CD8-positive, alpha-beta memory T cell (primary cell): ENCODE measurements around the gene PTX3. TPM values are rescaled to one million over a fixed set of nuclear protein-coding genes. Genes with fewer than 3 reads are reported as not detected.

ENCODE experiments used
- CTCF ChIA-PET: fragments of 350-600 bp; sonication (Branson Sonifier 250); formaldehyde crosslinking; loops from one replicate; lab custom pipeline; 2021; ENCODE audit warnings: antibody characterized with exemption; lab: Charles Lee
- POLR2A ChIA-PET: fragments of 350-600 bp; sonication (Branson Sonifier 250); formaldehyde crosslinking; loops from one replicate; lab custom pipeline; 2021; ENCODE audit warnings: antibody characterized with exemption; lab: Charles Lee
- DNase-seq, 5 donors: peaks; one replicate each; pipeline versions ENCODE4 v3.0.0 to v3.0.0-alpha.2; 2020 to 2022; ENCODE audit warnings: mixed read lengths in 1 of 5
- H3K27ac ChIP-seq: one replicate; pipeline ENCODE4 v1.7.0; 2013; ENCODE audit warnings: low read depth, mild to moderate bottlenecking, low read length, moderate library complexity
- H3K27me3 ChIP-seq: 2 replicates; pipeline ENCODE4 v1.7.0; 2013; ENCODE audit warnings: low read length, mild to moderate bottlenecking; ENCODE audit not compliant: insufficient read depth, poor library complexity, severe bottlenecking
- H3K36me3 ChIP-seq: 2 replicates; pipeline ENCODE4 v1.7.0; 2013; ENCODE audit warnings: mild to moderate bottlenecking, low read length, moderate library complexity; ENCODE audit not compliant: insufficient read depth
- H3K4me1 ChIP-seq: 2 replicates; pipeline ENCODE4 v1.7.0; 2013; ENCODE audit warnings: mild to moderate bottlenecking, low read length, moderate library complexity; ENCODE audit not compliant: insufficient read depth
- H3K4me3 ChIP-seq: 2 replicates; pipeline ENCODE4 v1.7.0; 2013; ENCODE audit warnings: mild to moderate bottlenecking, low read length
- H3K9me3 ChIP-seq: 2 replicates; pipeline ENCODE4 v1.7.0; 2013; ENCODE audit warnings: mild to moderate bottlenecking, low read length
- H3K27ac Mint-ChIP-seq, 8 donors: one replicate each; pipeline ENCODE4 v1.8.0; 2020 to 2021; ENCODE audit warnings: mixed read lengths in 8 of 8, mild to moderate bottlenecking in 6 of 8, inconsistent platforms in 3 of 8, moderate library complexity in 3 of 8
- H3K27me3 Mint-ChIP-seq, 2 donors: one replicate each; pipeline ENCODE4 v1.8.0; 2020 to 2021; ENCODE audit warnings: mixed read lengths in 2 of 2, mild to moderate bottlenecking in 1 of 2, moderate library complexity in 1 of 2
- H3K36me3 Mint-ChIP-seq, 3 donors: one replicate each; pipeline ENCODE4 v1.8.0; 2020 to 2021; ENCODE audit warnings: mixed read lengths in 3 of 3, inconsistent platforms in 1 of 3, mild to moderate bottlenecking in 1 of 3
- H3K4me1 Mint-ChIP-seq, 3 donors: one replicate each; pipeline ENCODE4 v1.8.0; 2020 to 2021; ENCODE audit warnings: mixed read lengths in 3 of 3, inconsistent platforms in 1 of 3, mild to moderate bottlenecking in 1 of 3
- H3K4me3 Mint-ChIP-seq, 7 donors: one replicate each; pipeline ENCODE4 v1.8.0; 2020 to 2021; ENCODE audit warnings: mixed read lengths in 7 of 7, mild to moderate bottlenecking in 6 of 7, moderate library complexity in 4 of 7, inconsistent platforms in 2 of 7
- H3K9me3 Mint-ChIP-seq, 5 donors: one replicate each; pipeline ENCODE4 v1.8.0; 2020 to 2022; ENCODE audit warnings: mixed read lengths in 5 of 5, mild to moderate bottlenecking in 3 of 5, moderate library complexity in 2 of 5, inconsistent platforms in 1 of 5
- polyA plus RNA-seq: library from polyadenylated mRNA; unstranded; fragments of 300-500 nt; fragmentation: Illumina TruSeq; gene quantifications from one replicate; pipeline ENCODE4 v1.2.3, GENCODE V29; 2021
- total RNA-seq, 2 experiments: library from RNA; stranded (reverse); gene quantifications; one replicate each; pipeline ENCODE4 v1.2.3, GENCODE V29; 2021

Gene PTX3
- total and polyA plus RNA-seq, 3 experiments from 2014 or later: 0.10 TPM; not detected in 2

- Histone ChIP-seq H3K27me3 (no peaks in the 10 kb centered on the region), H3K27ac (no peak overlapping the region), H3K4me1 (no peaks in the 10 kb centered on the region), H3K9me3 (no peaks in the 10 kb centered on the region), H3K4me3 (no peak overlapping the region), H3K36me3 (no peaks in the 10 kb centered on the region)
- Mint-ChIP-seq H3K27me3 (peaks cover 0 to 8% of the 10 kb centered on the region in 2 donors), H3K4me1 (no peaks in the 10 kb centered on the region), H3K4me3 (no peak overlapping the region), H3K9me3 (no peaks in the 10 kb centered on the region), H3K36me3 (no peaks in the 10 kb centered on the region), H3K27ac (no peak overlapping the region)
- DNase-seq: no peak
- ChIA-PET CTCF (no interaction called here), POLR2A (no interaction called here)
These were observed 30.6 kb downstream of the PTX3 start for GRCh38 chr3:157467200-157467599.

GRCh38 chr3:157469561-157470294 is 33.1 kb downstream of the PTX3 start:
- H3K27ac Mint-ChIP-seq: no peak overlapping the region
- Histone ChIP-seq H3K4me1 (no peaks in the 10 kb centered on the region), H3K36me3 (no peaks in the 10 kb centered on the region), H3K27ac (no peak overlapping the region), H3K4me3 (no peak overlapping the region), H3K9me3 (no peaks in the 10 kb centered on the region), H3K27me3 (no peaks in the 10 kb centered on the region)
- CTCF ChIA-PET: no interaction called here
- POLR2A ChIA-PET: no interaction called here
- no peaks in the 10 kb centered on the region for H3K27me3 Mint-ChIP-seq
- H3K9me3 Mint-ChIP-seq: no peaks in the 10 kb centered on the region
- no peak for DNase-seq
- no peaks in the 10 kb centered on the region for H3K4me1 Mint-ChIP-seq
- no peak overlapping the region for H3K4me3 Mint-ChIP-seq
- H3K36me3 Mint-ChIP-seq: no peaks in the 10 kb centered on the region

- no peak overlapping the region for H3K27ac ChIP-seq
- no peak overlapping the region for H3K27ac Mint-ChIP-seq
- no peak for DNase-seq
- no peaks in the 10 kb centered on the region for H3K4me1 ChIP-seq
- H3K4me3 Mint-ChIP-seq: no peak overlapping the region
- ChIA-PET CTCF (no interaction called here), POLR2A (no interaction called here)
- H3K9me3 Mint-ChIP-seq: no peaks in the 10 kb centered on the region
- H3K36me3 ChIP-seq: no peaks in the 10 kb centered on the region
- H3K27me3 ChIP-seq: no peaks in the 10 kb centered on the region
- no peaks in the 10 kb centered on the region for H3K9me3 ChIP-seq
- no peaks in the 10 kb centered on the region for H3K36me3 Mint-ChIP-seq
- H3K4me1 Mint-ChIP-seq: no peaks in the 10 kb centered on the region
- H3K4me3 ChIP-seq: no peak overlapping the region
- no peaks in the 10 kb centered on the region for H3K27me3 Mint-ChIP-seq
These were observed 34.4 kb downstream of the PTX3 start for GRCh38 chr3:157471064-157471463.

- POLR2A ChIA-PET: no interaction called here
- Histone ChIP-seq H3K36me3 (no peaks in the 10 kb centered on the region), H3K4me3 (no peak overlapping the region), H3K4me1 (no peaks in the 10 kb centered on the region), H3K27ac (no peak overlapping the region), H3K27me3 (no peaks in the 10 kb centered on the region), H3K9me3 (no peaks in the 10 kb centered on the region)
- Mint-ChIP-seq H3K4me1 (no peaks in the 10 kb centered on the region), H3K27ac (no peak overlapping the region), H3K36me3 (no peaks in the 10 kb centered on the region), H3K9me3 (peaks cover 0 to 4% (median 0%) of the 10 kb centered on the region in 5 donors), H3K27me3 (no peaks in the 10 kb centered on the region), H3K4me3 (no peak overlapping the region)
- DNase-seq: no peak
- CTCF ChIA-PET: interaction anchor here (1.5 kb wide), 1 partner anchor 8 kb away, joined by 4 read pairs; no protein-coding TSS in a partner anchor
These were observed 36.0 kb downstream of the PTX3 start for GRCh38 chr3:157472648-157473047.

- ChIA-PET POLR2A (no interaction called here), CTCF (no interaction called here)
- Mint-ChIP-seq H3K9me3 (peaks cover 0 to 6% (median 0%) of the 10 kb centered on the region in 5 donors), H3K27me3 (peaks cover 0 to 6% of the 10 kb centered on the region in 2 donors), H3K4me1 (no peaks in the 10 kb centered on the region), H3K4me3 (no peak overlapping the region), H3K27ac (no peak overlapping the region), H3K36me3 (no peaks in the 10 kb centered on the region)
- no peak for DNase-seq
- Histone ChIP-seq H3K9me3 (no peaks in the 10 kb centered on the region), H3K27me3 (no peaks in the 10 kb centered on the region), H3K4me3 (no peak overlapping the region), H3K4me1 (no peaks in the 10 kb centered on the region), H3K27ac (no peak overlapping the region), H3K36me3 (no peaks in the 10 kb centered on the region)
These were observed 39.3 kb downstream of the PTX3 start for GRCh38 chr3:157475921-157476414.

- Mint-ChIP-seq H3K9me3 (peaks cover 0 to 8% (median 6%) of the 10 kb centered on the region in 5 donors), H3K4me1 (no peaks in the 10 kb centered on the region), H3K4me3 (no peak overlapping the region), H3K27me3 (peaks cover 0 to 10% of the 10 kb centered on the region in 2 donors), H3K36me3 (no peaks in the 10 kb centered on the region), H3K27ac (no peak overlapping the region)
- DNase-seq: no peak
- H3K9me3 ChIP-seq: no peaks in the 10 kb centered on the region
- H3K27me3 ChIP-seq: no peaks in the 10 kb centered on the region
- H3K27ac ChIP-seq: no peak overlapping the region
- POLR2A ChIA-PET: no interaction called here
- no peak overlapping the region for H3K4me3 ChIP-seq
- no peaks in the 10 kb centered on the region for H3K36me3 ChIP-seq
- CTCF ChIA-PET: no interaction called here
- H3K4me1 ChIP-seq: no peaks in the 10 kb centered on the region
These were observed 40.8 kb downstream of the PTX3 start for GRCh38 chr3:157477441-157477840.

- ChIA-PET POLR2A (no interaction called here), CTCF (no interaction called here)
- no peaks in the 10 kb centered on the region for H3K4me1 Mint-ChIP-seq
- H3K9me3 ChIP-seq: no peaks in the 10 kb centered on the region
- H3K36me3 ChIP-seq: no peaks in the 10 kb centered on the region
- no peaks in the 10 kb centered on the region for H3K4me1 ChIP-seq
- no peak overlapping the region for H3K27ac Mint-ChIP-seq
- no peak for DNase-seq
- H3K4me3 ChIP-seq: no peak overlapping the region
- no peak overlapping the region for H3K27ac ChIP-seq
- peaks cover 2 to 11% (median 6%) of the 10 kb centered on the region in 5 donors for H3K9me3 Mint-ChIP-seq
- H3K4me3 Mint-ChIP-seq: no peak overlapping the region
- H3K27me3 Mint-ChIP-seq: peaks cover 2 to 28% of the 10 kb centered on the region in 2 donors
- H3K36me3 Mint-ChIP-seq: no peaks in the 10 kb centered on the region
- H3K27me3 ChIP-seq: no peaks in the 10 kb centered on the region
These were observed 43.0 kb downstream of the PTX3 start for GRCh38 chr3:157479464-157480243.

- peaks cover 5 to 19% of the 10 kb centered on the region in 2 donors for H3K27me3 Mint-ChIP-seq
- no peaks in the 10 kb centered on the region for H3K36me3 ChIP-seq
- H3K27ac ChIP-seq: no peak overlapping the region
- H3K4me3 Mint-ChIP-seq: no peak overlapping the region
- H3K9me3 Mint-ChIP-seq: peaks cover 0 to 3% (median 2%) of the 10 kb centered on the region in 5 donors
- no peaks in the 10 kb centered on the region for H3K4me1 Mint-ChIP-seq
- CTCF ChIA-PET: no interaction called here
- POLR2A ChIA-PET: no interaction called here
- H3K36me3 Mint-ChIP-seq: no peaks in the 10 kb centered on the region
- no peak overlapping the region for H3K27ac Mint-ChIP-seq
- no peak for DNase-seq
- no peak overlapping the region for H3K4me3 ChIP-seq
- no peaks in the 10 kb centered on the region for H3K9me3 ChIP-seq
- H3K27me3 ChIP-seq: no peaks in the 10 kb centered on the region
- H3K4me1 ChIP-seq: no peaks in the 10 kb centered on the region
These were observed 50.7 kb downstream of the PTX3 start for GRCh38 chr3:157487339-157487738.
